ENCODE data around the gene IGSF23.

Gene IGSF23, protein sequence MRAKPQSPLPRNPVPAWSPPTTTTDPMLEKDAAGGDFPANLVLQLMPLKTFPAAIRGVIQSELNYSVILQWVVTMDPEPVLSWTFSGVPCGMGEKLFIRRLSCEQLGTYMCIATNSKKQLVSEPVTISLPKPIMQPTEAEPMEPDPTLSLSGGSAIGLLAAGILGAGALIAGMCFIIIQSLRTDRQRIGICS

DNA sequence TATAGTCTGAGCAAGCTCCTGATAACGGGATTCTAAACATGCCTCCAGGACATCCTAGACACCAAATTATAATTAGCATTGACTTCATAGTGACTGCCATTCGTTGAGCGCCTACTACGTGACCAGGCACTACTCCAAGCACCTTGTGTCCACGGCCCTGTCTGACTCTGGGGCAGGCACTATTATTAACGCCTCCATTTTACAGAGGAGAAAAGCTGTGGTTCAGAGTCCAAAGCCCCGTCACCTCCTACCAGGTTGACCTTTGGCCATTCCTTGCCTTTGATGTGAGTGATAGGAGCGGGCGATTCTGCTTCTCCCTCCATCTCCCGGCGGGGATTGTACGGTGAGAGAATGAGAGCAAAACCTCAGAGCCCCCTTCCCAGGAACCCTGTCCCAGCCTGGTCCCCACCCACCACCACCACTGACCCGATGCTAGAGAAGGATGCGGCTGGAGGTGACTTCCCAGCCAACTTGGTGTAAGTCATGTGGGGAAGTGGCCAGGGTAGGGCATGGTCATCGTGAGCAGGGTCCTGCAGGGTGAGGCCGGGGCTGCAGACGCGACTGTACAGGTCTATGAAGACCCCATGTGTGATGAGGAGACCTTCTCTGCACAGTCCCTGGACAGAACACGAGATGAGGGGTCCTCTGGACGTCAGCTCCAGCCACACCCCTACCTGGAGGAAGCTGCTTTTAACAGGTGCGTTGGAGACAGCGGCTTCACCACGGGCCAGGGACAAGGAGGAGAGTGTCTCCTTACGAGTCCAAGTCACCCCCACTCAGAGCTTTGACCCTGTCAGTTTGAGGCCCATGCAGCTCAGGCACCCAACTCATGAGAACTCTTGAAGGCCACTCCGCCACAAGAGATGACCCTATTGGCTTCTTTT, at the start of gene IGSF23:
IGSF23 (plus strand) TSS at position 269 of the 884 bp plus-strand sequence; CDS start at position 352, 83 bp downstream.
- no peak for DNase-seq (ENCODE audit: low read depth)

DNA sequence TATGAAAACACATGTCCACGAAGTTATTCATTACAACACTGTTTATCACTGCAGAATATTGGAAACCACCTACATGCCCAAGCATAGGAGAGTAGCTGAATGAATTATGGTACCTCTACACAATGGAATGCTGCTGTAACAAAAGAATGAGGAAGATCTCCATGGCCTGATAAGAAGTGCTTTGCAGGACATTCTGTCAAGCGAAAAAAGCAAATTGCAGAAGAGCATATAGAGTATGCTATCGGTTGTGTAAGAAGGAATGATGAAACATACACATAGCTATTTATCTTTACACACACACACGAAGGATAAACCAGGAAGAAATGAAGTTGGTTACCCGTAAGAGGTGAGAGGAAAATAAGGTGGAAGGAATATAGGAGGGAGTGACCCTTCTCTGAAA, 46.4 kb upstream of the IGSF23 start:
- DNase-seq (ENCODE audit: low read depth) = no peak

DNA sequence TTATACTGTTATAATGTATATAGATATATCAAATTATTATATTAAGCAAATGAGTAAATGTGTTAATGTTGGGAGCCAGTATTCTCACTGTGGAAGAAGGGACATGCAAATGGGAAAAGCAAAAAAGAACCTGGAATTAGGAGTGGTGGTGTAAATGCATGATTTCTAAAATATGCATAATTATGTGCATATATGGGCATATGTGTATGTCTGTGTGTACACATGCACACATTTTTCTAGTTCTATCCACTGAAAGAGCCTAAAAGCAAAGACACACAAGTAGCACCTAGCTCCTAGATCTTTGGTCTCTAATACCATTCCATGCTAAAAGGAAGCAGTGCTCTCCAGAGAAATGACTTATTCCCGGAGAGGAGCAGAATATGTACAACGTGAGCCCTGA, 45.6 kb upstream of the IGSF23 start:
- DNase-seq (ENCODE audit: low read depth) = no peak

DNA sequence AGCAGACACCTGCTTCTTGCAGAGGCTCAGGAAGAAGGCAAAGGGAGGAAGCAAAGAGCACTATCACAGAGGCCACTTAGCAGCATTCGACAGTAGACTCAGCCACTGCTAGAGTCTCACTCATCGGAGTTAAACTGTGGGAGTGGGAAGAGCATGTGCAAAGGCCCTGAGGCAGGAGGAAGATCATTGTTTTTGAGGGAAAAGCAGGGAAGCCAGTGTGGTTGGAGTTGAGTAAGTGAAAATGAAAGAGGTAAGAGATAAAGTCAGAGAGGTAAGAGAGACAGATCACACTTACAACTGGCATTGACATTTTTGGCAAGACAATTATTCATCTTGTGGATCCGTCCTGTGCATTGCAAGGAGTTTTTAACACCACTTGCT, 42.8 kb upstream of the IGSF23 start:
- no peak for DNase-seq (ENCODE audit: low read depth)

DNA sequence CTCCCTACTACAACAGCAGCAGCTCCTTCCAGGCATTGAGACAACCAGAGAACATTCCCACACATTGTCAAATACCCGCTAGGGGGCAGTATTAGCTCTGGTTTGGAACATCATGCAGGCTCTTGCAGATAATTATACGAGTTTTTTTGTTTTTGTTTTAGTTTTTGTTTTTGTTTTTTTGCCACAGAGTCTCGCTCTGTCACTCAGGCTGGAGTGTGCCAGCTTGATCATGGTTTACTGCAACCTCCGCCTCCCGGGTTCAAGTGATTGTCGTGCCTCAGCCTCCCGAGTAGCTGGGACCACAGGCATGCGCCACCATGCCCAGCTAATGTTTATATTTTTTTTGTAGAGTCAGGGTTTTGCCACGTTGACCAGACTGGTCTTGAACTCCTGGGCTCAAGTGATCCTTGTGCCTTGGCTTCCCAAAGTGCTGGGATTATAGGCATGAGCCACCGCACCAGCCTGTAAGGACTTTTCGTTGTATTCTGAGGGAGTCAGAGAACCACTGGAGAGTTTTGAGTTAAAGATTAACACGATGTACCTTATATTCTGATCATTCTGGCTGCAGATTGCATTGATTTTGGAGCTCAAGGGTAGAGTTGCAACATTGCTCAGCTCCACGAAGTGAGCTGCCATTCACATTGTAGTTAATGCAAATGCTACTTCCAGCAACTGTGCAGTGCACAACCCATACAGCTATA, 42.2 kb upstream of the IGSF23 start:
- no peak for DNase-seq (ENCODE audit: low read depth)

DNA sequence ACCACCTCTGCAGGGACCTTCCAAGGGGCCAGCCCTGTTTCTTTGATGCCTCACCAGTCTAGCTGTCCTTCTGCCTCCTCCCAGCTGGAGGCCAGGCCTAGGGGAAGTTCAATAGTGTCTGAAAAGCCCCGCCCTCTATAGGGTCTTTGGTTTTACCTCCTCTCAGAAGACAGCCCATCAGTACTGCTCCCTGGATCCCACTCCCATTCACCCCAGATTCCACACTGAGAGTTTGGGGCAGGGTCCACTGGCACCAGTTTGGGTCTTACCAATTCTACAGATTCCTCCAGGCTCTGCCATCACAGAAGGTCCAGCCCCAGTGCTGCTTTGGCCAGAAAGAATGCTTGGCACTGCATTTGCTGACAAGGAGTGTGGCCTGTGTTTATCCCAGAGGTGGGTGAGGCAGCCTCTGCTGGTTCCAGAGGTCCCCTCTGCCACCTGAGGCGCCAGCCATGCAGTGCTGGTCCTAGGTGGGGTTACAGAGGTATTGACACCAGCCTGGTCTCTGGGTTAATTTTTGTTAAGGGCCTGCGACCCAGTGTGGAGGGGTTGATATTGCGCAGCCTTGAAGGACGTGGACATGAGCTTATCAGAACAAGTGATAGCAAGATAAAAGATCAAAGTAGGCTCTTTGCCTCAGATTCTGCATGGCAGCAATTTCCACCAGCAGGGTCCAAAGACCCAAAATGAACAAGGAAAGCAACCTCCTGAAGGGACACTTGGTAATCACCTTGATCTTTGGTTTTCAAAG, 41.4 kb upstream of the IGSF23 start:
- DNase-seq (ENCODE audit: low read depth) = no peak

DNA sequence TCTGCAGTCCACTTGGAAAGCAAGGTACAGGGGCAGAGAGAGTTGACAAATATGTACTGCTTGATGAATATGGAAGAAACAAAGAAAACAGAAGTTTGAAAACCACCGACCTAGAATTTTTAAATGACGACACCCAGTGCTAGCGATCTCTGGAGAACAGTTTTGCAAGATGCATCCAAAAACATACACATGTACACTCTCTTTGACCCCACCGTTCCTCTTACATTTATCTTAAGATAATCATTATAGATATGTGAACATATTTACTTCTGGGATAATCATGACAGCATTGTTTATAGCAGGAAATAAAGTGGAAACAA, 40.8 kb upstream of the IGSF23 start:
- no peak for DNase-seq (ENCODE audit: low read depth)

DNA sequence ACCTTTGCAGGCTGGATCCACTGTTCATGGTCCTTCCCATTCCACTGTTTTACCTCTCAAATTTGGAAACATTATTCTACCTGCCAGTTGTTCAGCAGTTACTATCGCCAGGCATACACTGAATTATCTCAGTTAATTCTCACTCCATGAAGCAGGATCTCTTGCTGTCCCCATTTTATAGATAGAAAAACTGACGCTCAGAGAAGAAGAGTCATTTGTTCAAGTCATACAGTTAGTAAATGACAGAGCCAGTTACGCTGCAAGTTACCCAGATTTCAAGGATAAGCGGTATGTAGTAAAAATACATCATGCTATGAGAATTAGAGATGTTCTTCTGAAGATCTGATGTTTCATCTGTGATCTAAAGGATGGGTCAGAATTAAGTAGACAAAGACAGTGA, 40.2 kb upstream of the IGSF23 start:
- no peak for DNase-seq (ENCODE audit: low read depth)

DNA sequence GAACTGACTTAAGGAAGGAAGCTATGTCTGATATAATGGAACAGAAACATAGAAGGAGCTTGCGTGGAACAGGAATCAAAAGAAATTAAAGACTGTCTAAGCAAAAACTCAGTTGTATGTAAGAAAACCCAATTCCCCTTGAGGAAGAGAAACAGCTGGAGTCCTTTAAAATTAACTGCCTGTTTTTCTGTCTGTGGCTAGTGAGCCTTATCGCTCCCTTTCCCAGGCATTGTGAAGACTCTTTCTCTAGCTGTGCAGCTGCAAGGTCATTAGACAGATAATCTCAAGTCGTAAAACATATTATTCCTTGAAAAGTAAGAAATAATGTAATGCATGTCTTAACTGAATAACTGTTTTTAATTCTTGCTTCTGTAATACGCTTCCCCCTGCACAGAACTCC, 39.7 kb upstream of the IGSF23 start:
- DNase-seq (ENCODE audit: low read depth) = no peak

DNA sequence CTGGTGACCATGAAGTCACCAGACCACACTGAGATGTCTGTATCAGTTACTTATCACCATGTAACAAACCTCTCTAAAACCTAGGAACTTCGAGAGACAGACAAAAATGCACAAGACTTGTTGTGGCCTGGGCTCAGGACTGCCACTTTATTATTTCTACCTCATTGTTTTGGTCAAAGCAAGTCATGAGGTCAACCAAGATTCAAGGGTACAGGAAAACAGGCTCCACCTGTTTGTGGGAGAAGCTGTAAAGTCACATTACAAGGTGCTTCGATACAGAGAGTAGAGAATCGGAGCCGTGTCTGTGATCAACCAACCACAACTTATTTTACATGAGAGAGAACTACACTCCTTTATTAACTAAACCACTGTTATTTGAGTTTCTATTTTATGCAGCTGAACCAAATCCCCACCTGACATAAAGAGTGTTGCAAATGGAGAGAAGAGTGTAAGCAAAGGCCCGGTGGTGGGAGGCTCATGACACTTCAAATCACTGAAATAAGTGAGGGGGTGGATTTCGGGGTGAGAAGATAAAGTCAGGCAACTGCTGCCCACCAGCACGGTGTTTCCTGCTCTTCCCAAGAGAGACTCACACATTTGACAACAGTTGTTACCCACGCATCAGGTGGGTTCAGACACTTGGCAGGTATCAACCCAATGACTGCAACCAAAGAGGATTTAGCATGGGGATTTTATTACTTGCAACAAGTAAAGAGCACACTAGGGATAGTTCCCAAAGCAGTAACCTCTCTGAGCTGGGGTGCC, 39.0 kb upstream of the IGSF23 start:
- no peak for DNase-seq (ENCODE audit: low read depth)

DNA sequence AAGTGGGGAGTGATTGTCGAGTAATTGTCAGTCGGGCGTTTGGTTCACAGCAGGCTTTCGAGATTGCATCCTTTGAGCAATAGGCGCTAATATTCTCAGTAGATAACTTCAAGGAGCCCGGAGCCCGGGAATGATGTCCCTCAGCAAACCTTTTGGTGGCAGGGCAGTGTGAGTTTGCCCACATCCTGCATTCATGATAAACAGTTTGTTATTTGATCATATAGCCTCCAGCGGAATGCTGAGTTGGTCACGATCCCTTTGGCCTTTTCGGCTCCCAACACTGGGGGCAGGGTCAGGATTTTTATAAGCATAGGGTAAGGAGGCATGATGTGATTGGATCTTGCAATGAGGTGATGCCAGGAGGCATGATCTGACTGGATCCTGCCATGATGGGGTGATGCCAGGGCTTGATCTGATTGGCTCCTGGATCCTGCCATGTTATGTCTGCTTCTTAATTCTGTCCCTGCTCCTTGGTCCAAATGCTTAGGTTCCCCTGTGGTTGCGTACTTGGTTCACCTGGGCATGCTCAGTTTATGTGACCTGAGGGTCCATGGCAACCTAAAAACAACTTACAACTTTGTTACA, 38.2 kb upstream of the IGSF23 start:
- no peak for DNase-seq (ENCODE audit: low read depth)

DNA sequence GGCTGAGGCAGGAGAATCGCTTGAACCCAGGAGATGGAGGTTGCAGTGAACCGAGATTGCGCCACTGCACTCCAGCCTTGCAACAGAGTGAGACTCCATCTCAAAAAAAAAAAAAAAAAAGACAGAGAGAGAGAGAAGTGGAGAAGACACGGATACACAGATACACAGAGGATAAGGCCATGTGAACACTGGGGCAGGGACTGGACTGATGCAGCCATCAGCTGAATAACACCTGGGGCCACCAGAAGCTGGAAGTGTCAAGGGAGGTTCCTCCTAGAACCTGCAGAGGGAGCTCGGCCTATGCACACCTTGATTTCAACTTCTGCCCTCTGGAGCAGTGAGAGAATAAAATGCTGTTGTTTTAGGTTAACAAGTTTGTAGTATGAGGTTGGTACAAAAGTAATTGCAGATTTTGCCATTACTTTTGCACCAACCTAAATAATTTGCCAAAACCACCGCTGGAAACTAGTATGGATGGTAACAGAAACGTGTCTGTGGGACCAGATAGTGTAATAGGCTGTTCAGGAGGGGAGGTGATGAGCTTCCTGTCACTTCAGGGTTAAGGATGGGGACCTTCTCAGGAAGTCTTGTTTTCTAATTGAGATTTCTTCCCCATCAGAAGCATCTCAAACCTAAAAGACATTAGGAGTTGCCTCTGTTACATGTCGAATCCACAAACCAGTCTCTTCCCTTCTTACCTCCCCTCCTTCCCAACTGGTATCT, 36.4 kb upstream of the IGSF23 start:
- DNase-seq (ENCODE audit: low read depth) = no peak

DNA sequence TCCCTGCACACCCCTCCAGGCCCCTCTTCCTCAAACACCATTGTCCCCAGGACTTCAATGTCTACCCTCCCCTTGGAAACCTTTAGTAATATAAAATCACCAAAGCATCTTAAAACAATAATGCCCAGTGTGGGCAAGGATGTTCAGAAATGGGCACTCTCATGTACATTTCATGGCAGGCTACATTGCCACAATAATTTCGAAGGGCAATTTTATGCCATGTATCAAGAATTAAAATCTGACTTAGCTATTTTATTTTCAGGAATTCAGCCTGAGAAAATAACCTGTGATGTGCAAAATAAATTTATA, 35.8 kb upstream of the IGSF23 start:
- no peak for DNase-seq (ENCODE audit: low read depth)

DNA sequence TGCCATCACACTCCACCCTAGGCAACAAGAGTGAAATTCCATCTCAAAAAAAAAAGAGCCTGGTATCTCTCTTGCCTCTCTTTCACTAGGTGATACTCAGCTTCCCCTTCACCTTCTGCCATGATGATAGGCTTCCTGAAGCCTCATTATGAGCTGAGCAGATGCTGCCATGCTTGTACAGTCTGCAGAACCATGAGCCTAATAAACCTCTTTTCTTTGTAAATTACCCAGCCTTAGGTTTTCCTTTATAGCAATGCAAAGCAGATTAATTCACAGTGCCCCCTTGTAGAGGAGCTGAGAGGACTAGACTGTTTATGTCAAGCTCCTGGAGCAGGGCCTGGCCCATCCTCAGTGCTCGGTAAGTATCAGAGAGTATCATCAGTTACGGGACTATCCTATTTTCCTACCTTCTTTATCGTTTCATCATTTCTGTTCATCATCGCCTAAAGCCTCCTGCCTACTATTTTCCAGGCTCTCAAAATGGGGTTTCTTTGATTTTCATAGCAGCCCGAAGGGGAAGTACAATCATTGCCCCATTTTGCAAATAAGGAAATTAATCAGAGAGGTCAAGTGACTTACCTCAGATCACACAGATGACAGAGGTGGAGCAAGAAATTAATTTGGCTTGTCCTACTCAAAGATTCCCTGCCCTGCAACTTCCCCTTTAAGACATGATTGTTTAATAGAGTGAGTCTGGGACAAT, 33.5 kb upstream of the IGSF23 start:
- DNase-seq (ENCODE audit: low read depth) = no peak

DNA sequence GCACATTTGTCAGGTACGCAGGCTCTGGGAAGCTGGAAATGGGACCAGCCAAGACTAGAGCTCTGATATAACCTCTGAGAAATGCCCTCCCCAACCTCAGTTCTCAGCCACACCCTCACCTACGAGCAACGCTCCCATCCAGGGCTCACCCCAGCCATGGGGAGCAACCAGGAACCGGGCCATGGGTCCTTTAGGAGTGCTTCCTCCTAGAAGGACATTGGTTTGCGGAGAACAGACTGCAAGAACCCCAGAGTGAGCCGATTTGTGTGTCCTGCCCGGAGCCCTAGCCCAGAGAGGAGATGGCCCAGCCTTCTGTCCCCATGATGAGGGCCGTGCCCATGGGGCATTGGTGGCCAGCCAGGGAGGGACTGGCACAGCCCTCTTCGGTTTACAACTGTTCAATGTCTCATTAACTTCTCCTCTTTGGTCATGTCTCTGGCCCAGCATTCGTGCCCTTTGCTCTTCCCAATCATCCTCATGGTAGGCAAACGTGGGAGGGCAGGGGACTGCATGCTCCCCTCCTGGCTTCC, 32.9 kb upstream of the IGSF23 start:
- no peak for DNase-seq (ENCODE audit: low read depth)

DNA sequence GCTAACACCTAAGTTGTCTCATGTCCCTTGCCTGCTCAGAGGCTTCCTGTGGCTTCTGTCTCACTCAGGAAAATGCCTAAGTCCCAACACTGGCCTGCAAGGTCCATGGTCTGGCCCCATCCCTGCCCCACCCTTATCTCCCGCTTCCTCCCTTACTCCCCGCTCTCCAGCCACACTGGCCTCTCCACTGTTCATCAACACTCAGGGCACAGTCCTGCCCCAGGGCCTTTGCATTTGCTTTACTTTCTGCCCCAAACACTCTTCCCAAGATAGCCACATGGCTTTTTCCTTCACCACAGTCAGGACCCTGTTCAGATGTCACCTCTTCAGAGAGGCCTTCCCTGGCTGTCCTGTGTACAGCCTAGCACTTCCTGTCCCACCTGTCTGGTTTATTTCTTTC, 32.1 kb upstream of the IGSF23 start:
- DNase-seq (ENCODE audit: low read depth) = no peak

DNA sequence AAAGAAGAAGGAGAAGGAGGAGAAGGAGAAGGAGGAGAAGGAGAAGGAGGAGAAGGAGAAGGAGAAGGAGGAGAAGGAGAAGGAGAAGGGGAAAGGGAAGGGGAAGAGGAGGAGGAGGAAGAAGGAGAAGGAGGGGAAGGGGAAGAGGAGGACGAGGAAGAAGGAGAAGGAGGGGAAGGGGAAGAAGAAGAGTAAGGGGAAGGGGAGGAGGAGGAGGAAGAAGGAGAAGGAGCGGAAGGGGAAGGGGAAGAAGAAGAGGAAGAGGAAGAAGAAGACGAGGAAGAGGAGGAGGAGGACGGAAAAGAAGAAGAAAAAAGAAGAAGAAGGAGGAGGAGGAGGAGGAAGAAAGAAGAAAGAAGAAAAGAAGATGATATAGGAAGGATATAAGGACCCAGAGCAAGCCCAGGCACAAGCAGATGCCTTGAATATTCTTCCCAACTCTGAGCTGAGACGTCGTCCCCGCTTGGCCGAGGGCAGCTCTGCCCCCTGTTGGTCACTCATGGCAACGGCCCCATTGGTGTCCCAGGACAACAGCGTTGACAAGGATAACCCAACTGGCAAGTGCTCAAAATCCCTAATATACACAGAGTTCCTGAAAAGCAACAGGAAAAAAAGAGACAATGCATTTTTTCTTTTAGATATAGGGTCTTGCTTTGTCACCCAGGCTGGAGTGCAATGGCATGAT, 30.6 kb upstream of the IGSF23 start:
- DNase-seq (ENCODE audit: low read depth) = no peak

DNA sequence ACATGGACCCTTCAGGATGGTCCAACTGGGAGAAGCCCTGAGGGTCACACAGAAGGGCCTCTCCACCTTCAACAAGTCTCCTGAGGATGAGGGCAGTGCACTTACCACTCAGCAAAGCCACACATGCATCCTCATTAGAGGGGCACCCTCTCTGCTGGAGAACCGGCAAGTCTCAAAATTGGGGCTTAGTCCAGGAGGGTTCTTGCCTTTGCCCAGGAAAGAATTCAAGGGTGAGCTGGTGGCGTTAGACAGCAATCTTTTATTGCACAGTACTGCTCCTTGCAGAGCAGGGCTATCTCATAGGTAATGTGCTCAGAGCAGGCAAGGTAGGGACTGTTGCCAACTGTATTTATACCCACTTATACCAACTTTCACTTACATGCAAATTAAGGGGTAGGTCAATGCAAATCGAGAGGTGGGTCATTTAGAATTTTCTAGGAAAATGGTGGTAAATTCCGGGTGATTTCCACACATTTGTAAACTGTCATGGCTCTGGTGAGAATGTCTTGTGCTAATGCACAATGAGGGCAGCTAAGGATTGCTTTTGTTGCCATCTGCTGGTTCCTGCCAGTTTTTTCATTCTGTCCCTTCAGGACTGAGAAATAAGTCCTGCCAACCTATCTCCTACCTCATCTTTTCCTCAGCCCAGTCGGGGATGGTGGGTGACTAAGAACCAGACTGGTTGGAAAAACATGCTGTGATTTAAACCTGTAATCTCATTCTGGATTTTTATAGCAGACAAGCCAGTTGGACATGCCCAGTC, 27.8 kb upstream of the IGSF23 start:
- DNase-seq (ENCODE audit: low read depth) = no peak
